GM23338 (cell line): ENCODE results near the gene LRRN4.

ENCODE experiments used
- CREB1 ChIP-seq: fragments of 250-450 bp; sonication (Bioruptor Pico); IDR thresholded peaks from 2 replicates; pipeline ENCODE4 v1.5.0; 2020; ENCODE audit warnings: low read depth, mild to moderate bottlenecking, moderate library complexity
- EZH2 ChIP-seq: fragments of 200-600 bp; sonication (generic); IDR thresholded peaks from one replicate; pipeline ENCODE4 v1.8.0; 2017; ENCODE audit warnings: antibody characterized with exemption, mild to moderate bottlenecking, low read depth; ENCODE audit not compliant: unreplicated experiment
- EZH2phosphoT487 ChIP-seq: fragments of 200-600 bp; sonication (generic); IDR thresholded peaks from one replicate; pipeline ENCODE4 v1.8.1; 2018; ENCODE audit warnings: antibody characterized with exemption; ENCODE audit not compliant: unreplicated experiment
- JUNB ChIP-seq: IDR thresholded peaks from one replicate; pipeline ENCODE4 v1.6.1; 2016; ENCODE audit warnings: antibody characterized with exemption; ENCODE audit not compliant: unreplicated experiment
- POLR2AphosphoS5 ChIP-seq: IDR thresholded peaks from 2 replicates; pipeline ENCODE4 v1.6.1; 2016; ENCODE audit warnings: antibody characterized with exemption, low read depth
- TF ChIP-seq, protein P1 (sequence below), 2 experiments: fragments of 200-600 bp in 1 of 2; sonication (generic) in 1 of 2; conservative IDR thresholded peaks; 2 replicates each; pipeline versions ENCODE4 v1.5.1 to v1.6.1; 2016 to 2017; ENCODE audit warnings: antibody characterized with exemption in 2 of 2, low read depth in 2 of 2, mild to moderate bottlenecking in 2 of 2, moderate library complexity in 1 of 2

DNA sequence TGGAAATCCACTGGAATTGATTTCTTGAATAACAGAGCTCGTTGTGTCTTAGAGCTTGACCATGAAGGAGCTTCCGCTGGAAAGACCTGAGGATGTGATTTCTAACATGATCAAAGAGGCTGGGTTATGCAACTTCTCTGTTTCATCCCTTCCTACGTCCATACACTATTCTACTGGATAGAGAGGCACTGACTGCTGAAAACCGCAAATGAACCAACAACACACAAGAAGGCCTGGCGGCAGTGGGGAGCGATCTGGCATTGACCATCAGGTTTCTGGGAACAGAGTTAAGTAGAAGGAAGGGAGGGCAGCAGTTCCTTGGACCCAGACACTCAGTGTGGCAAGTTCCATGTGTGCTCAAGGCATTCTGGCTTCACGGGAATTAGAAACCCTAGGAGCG lies 13.3 kb downstream of the LRRN4 start:
- TF ChIP-seq EZH2 (no peak), POLR2AphosphoS5 (no peak), EZH2phosphoT487 (no peak), JUNB (no peak), CREB1 (CRISPR knock-in tag) (no peak)
- TF ChIP-seq, protein P1, sequence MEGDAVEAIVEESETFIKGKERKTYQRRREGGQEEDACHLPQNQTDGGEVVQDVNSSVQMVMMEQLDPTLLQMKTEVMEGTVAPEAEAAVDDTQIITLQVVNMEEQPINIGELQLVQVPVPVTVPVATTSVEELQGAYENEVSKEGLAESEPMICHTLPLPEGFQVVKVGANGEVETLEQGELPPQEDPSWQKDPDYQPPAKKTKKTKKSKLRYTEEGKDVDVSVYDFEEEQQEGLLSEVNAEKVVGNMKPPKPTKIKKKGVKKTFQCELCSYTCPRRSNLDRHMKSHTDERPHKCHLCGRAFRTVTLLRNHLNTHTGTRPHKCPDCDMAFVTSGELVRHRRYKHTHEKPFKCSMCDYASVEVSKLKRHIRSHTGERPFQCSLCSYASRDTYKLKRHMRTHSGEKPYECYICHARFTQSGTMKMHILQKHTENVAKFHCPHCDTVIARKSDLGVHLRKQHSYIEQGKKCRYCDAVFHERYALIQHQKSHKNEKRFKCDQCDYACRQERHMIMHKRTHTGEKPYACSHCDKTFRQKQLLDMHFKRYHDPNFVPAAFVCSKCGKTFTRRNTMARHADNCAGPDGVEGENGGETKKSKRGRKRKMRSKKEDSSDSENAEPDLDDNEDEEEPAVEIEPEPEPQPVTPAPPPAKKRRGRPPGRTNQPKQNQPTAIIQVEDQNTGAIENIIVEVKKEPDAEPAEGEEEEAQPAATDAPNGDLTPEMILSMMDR (conservative IDR thresholded peaks at IDR 0.05; ENCODE audit: low read depth in 2 of 2) = no peak
